ENCODE data around the gene MX2. TPM values are rescaled to one million over a fixed set of nuclear protein-coding genes. Genes with fewer than 3 reads are reported as not detected.

The MX2 gene
- total and polyA plus RNA-seq, 2 of the 4 experiments (the other 2 are of a cell fraction) = 0.53 to 0.54 TPM

GRCh38 chr21:41350436-41351155, 11.2 kb upstream of the MX2 start:
- in situ Hi-C loops (cut with MboI; ENCODE audit: low sequenced_read_pairs) (no loop called here), intact Hi-C loops (cut with micrococcal nuclease) (no loop called here)
- CTCF ChIA-PET = no interaction called here

More at GRCh38 chr21:41350436-41351155, 11.2 kb upstream of the MX2 start:
- Histone ChIP-seq H3K4ac (ENCODE audit: low read depth, low read length) (no peak overlapping the region), H3K27me3 (ENCODE audit: control insufficient read depth, insufficient read depth, low read length) (peaks cover 16% of the 10 kb centered on the region), H3K9me3 (ENCODE audit: control insufficient read depth, insufficient read depth, low read length) (no peaks in the 10 kb centered on the region), H2BK120ac (ENCODE audit: low read depth, low read length) (no peak overlapping the region), H3K36me3 (ENCODE audit: control insufficient read depth, insufficient read depth, low read length) (no peaks in the 10 kb centered on the region), H3K4me3 (ENCODE audit: insufficient read depth, low read depth, low read length) (no peak overlapping the region), H2AK5ac (ENCODE audit: low read depth, low read length) (no peak overlapping the region), H3K23ac (ENCODE audit: low read depth, low read length) (no peak overlapping the region), H3K56ac (ENCODE audit: extremely low read depth, insufficient read depth, low read length) (no peak overlapping the region), H4K20me1 (ENCODE audit: insufficient read depth, low read length) (no peaks in the 10 kb centered on the region), H3K27ac (ENCODE audit: insufficient read depth, low read length) (no peak overlapping the region), H2AK9ac (replicated peaks; ENCODE audit: low read depth, low read length, poor library complexity) (no peak overlapping the region), H2AFZ (replicated peaks; ENCODE audit: low read length, poor library complexity) (no peak overlapping the region), H4K8ac (ENCODE audit: low read depth in 2 of 2, low read length in 2 of 2) (no peak overlapping the region), H2BK20ac (ENCODE audit: low read depth, low read length) (no peak overlapping the region), H4K5ac (ENCODE audit: low read depth, low read length) (no peak overlapping the region), H4K91ac (ENCODE audit: insufficient read depth, low read depth, low read length) (no peak overlapping the region), H3K18ac (ENCODE audit: low read depth, low read length) (no peak overlapping the region), H3K79me1 (ENCODE audit: low read depth in 1 of 2, low read length in 2 of 2) (no peaks in the 10 kb centered on the region), H3K4me2 (ENCODE audit: low read depth, low read length) (no peak overlapping the region), H3K4me1 (ENCODE audit: control insufficient read depth, insufficient read depth, low read length) (no peaks in the 10 kb centered on the region), H2BK5ac (ENCODE audit: low read depth, low read length, poor library complexity, severe bottlenecking) (no peak overlapping the region), H3K14ac (replicated peaks; ENCODE audit: low read depth, low read length) (no peak overlapping the region), H3K9me1 (ENCODE audit: insufficient read depth, low read length) (no peaks in the 10 kb centered on the region), H2BK15ac (ENCODE audit: low read depth, low read length) (no peak overlapping the region), H3K9ac (ENCODE audit: low read depth, low read length) (no peak overlapping the region)
- WGBS, 2 experiments (ENCODE audit: extremely low coverage in 2 of 2, insufficient read length in 1 of 2) = 72% methylated on average over 4 of the region's 16 CpGs; no CpG with 5 or more reads in 1 of the 2 experiments
- TF ChIP-seq CHD1 (IDR thresholded peaks at IDR 0.05; ENCODE audit: low read depth, low read length) = no peak
- TF ChIP-seq FOS (IDR thresholded peaks at IDR 0.05; ENCODE audit: low read depth, low read length) = no peak
- no peak for TF ChIP-seq SMC3 (IDR thresholded peaks at IDR 0.05; ENCODE audit: low read depth, low read length)
- TF ChIP-seq RFX5 (IDR thresholded peaks at IDR 0.05; ENCODE audit: low read depth, low read length) = no peak
- TF ChIP-seq MAFK (IDR thresholded peaks at IDR 0.05; ENCODE audit: low read depth, low read length) = no peak
- no peak for TF ChIP-seq CTCF (conservative IDR thresholded peaks at IDR 0.05; ENCODE audit: low read depth, low read length)
- no peak for TF ChIP-seq CEBPB (IDR thresholded peaks at IDR 0.05; ENCODE audit: low read depth, low read length)
- TF ChIP-seq MXI1 (IDR thresholded peaks at IDR 0.05; ENCODE audit: borderline replicate concordance, low read depth, low read length) = no peak
- no peak for TF ChIP-seq USF2 (IDR thresholded peaks at IDR 0.05; ENCODE audit: low read depth, low read length)
- TF ChIP-seq POLR2A (IDR thresholded peaks at IDR 0.05; ENCODE audit: low read depth, low read length) = no peak
- no peak for TF ChIP-seq MAZ (IDR thresholded peaks at IDR 0.05; ENCODE audit: borderline replicate concordance, low read depth, low read length)
- no peak for TF ChIP-seq NFE2L2 (IDR thresholded peaks at IDR 0.05; ENCODE audit: low read depth, low read length)
- no peak for TF ChIP-seq RCOR1 (IDR thresholded peaks at IDR 0.05; ENCODE audit: insufficient replicate concordance, low read length)
- no peak for TF ChIP-seq BHLHE40 (IDR thresholded peaks at IDR 0.05; ENCODE audit: low read depth, low read length)
- no peak for TF ChIP-seq ELK1 (IDR thresholded peaks at IDR 0.05; ENCODE audit: borderline replicate concordance, low read depth, low read length)
- no peak for TF ChIP-seq RAD21 (IDR thresholded peaks at IDR 0.05; ENCODE audit: low read length)
- DNase-seq = no peak
- dilution Hi-C loops (cut with HindIII; ENCODE audit: low sequenced_read_pairs, unreplicated experiment) = no loop called here
- no peak for ATAC-seq (ENCODE audit: low read depth)
- POLR2A ChIA-PET (ENCODE audit: unreplicated experiment) = no interaction called here
- BruUV-seq (replicated peaks) = no TSS peak
